Fibroblast of skin of abdomen (primary cell): ENCODE results near the gene MTF2.
"Not testable (repeated sequence)": the region's sequence is repeated elsewhere in the genome, so short reads cannot be mapped to it uniquely, and the experiment has no call there.

ENCODE experiments used
- DNase-seq: peaks from one replicate; pipeline ENCODE4 v3.0.0-alpha.2; 2013

The MTF2 gene

GRCh38 chr1:93143136-93143535 lies 64.1 kb downstream of the MTF2 start:
- DNase-seq: no peak

DNA sequence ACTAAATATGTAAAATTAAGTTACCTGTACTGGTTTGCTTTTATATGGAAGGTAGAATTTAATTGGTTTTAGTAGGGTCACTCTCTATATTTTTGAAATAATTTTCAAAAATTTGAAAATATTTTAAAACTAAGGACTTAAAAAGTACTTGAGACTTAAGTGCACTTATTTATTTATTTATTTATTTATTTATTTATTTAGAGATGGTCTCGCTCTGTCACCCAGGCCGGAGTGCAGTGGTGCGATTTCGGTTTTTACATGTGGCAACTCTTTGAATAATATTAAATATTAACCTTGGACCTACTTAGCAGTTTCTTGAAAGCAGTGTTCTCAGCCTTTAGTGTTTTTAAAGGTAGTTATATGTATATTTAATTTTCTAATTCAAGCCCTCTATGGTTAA lies 64.7 kb downstream of the MTF2 start:
- DNase-seq: no peak

- peak; percentile 29 for DNase-seq
Observed at GRCh38 chr1:93148001-93148400, 68.9 kb downstream of the MTF2 start.

DNA sequence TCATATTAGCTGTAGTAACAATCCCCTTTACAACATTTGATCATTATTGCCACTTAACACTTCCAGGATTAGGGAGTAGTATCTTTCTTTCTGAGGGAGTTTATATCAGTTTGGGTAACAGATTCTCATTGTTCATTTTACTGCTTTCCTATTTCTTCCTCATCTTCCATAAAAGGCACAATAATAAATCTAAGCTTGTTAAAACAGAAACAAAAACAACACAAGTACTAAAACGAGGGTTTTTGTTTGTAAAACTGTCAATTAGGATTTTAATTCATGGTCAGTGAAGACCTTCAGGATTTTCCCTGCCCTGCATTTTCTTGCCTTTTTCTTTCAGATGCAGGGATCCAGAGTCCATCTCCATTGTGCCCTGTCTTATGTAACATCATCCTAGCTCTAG lies 71.6 kb downstream of the MTF2 start:
- DNase-seq: no peak

GRCh38 chr1:93151474-93151873 lies 72.4 kb downstream of the MTF2 start:
- DNase-seq: no peak

- DNase-seq: no peak
Observed at GRCh38 chr1:93152835-93153234, 73.8 kb downstream of the MTF2 start.

DNA sequence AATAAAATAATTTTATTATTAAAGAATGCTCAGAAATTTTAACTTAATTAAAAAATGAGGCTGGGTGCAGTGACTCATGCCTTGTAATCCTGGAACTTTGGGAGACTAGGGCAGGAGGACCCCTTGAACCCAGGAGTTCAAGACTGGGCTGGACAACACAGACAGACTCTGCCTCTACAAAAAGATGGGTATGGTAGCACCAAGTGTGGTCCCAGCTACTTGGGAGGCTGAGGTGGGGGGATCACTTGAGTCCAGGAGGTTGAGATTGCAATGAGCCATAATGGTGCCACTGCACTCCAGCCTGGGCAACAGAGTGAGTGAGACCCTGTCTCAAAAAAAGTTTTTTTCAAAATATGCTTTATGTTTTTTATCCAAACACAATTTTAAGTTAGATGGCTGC lies 75.8 kb downstream of the MTF2 start:
- no peak for DNase-seq

GRCh38 chr1:93155335-93155734 lies 76.3 kb downstream of the MTF2 start:
- DNase-seq: no peak

DNA sequence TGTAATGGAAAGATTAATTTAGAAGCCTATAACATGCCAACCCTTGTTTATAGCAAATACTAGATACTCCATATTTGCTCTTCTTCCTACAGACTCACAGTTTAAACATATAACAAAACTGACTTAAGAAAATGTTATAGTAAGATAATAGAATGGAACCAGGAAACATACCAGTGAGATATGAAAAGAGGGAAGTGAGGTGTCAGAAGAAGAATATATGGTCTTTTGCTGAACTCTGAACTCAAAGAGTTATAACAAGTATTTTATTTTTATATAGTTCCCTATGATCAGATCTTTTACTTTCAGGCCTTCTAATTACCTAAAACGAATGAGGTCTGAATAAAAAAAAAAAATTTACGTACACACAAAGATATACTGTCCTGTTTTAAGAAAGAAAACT lies 80.3 kb downstream of the MTF2 start:
- no peak for DNase-seq

DNA sequence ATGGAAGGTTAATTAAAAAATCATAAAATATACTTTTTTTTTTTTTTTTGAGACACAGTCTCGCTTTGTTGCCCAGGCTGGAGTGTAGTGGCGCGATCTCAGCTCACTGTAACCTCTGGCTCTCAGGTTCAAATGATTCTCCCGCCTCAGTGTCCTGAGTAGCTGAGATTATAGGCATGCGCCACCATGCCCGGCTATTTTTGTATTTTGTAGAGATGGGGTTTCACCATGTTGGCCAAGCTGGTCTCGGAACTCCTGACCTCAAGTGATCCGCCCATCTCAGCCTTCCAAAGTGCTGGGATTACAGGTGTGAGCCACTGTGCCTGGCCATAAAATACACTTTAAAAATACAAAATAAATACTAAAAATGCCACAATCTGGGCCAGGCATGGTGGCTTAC lies 84.2 kb downstream of the MTF2 start:
- DNase-seq: not testable (repeated sequence)

DNA sequence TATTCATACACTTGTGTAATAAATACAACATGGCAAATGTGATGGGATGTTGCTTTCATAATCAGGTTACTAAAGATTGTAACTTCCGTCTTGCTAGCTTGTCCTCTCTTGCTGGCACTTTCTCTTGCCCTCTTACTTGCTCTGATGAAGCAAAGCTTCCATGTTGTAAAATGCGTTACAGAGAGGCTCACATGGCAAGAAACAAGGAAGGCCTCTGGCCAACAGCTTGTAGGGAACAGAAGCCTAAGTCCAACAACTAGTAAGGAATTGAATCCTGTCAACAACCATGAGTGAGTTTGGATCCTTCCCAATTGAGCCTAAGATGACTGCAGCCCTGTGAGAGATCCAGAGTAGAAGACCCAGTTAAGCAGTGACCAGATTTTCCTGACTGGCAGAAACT lies 85.7 kb downstream of the MTF2 start:
- no peak for DNase-seq

GRCh38 chr1:93165895-93166294 lies 86.8 kb downstream of the MTF2 start:
- not testable (repeated sequence) for DNase-seq

GRCh38 chr1:93167006-93167405 lies 87.9 kb downstream of the MTF2 start:
- no peak for DNase-seq

GRCh38 chr1:93170141-93170678 lies 91.1 kb downstream of the MTF2 start:
- not testable (repeated sequence) for DNase-seq

DNA sequence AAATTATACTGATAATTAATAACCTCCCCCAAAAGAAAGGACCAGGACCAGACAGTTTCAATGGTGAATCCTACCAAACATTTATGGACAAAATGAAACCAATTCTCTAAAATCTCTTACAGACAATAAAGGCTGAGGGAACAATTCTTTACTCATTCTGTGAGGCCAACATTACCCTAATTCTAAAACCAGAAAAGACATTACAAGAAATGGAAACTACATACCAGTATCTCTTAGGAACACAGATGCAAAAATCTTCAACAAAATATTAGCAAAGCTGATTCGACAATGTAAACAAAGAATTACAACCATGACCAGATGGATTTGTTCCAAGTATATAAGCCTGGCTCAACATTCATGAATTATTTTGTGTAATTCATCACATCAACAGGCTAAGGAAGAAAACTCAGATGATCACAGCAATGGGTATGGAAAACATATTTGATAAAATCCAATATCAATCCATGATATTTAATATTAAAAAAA lies 92.5 kb downstream of the MTF2 start:
- DNase-seq: peak; percentile 29

- DNase-seq: peak; percentile 60
Observed at GRCh38 chr1:93172778-93173177, 93.7 kb downstream of the MTF2 start.

GRCh38 chr1:93174638-93175037 lies 95.6 kb downstream of the MTF2 start:
- not testable (repeated sequence) for DNase-seq

DNA sequence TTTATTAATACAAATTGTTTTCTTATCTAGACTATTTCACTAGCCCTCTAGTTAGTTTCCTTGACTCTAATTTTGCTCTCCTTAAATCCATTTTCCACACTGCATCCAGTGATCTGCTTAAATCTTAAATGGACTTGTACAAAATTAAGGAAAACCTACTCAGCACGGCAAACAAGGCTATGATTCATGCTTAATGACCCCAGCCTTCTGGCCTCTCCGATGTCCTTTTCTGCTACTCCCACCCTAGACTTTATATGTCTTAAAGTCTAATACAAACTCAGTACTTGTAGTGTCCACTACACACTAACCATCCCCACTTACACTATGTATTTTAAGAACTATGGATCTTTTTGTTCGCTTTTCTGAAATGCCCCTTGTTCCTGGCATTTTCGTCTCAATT lies 98.9 kb downstream of the MTF2 start:
- DNase-seq: no peak

DNA sequence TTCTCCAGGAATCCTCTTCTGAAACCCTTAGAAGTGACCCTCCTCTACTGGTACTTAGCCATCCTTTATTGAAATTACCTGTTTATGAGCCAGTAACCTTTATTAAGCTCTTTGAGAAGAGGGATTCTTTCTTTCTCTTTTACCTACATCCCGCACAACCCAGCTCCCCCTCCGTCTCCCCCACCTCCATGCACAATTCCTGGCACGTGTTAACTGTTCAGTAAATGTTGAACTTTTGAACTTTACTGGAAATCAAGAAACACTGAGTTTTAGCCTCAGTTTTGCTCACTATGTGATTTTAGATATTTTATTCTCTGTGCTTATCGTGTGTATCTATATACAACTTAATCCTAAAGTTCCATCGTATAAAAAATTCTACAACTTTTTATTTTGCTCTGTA lies 99.3 kb downstream of the MTF2 start:
- DNase-seq: no peak

DNA sequence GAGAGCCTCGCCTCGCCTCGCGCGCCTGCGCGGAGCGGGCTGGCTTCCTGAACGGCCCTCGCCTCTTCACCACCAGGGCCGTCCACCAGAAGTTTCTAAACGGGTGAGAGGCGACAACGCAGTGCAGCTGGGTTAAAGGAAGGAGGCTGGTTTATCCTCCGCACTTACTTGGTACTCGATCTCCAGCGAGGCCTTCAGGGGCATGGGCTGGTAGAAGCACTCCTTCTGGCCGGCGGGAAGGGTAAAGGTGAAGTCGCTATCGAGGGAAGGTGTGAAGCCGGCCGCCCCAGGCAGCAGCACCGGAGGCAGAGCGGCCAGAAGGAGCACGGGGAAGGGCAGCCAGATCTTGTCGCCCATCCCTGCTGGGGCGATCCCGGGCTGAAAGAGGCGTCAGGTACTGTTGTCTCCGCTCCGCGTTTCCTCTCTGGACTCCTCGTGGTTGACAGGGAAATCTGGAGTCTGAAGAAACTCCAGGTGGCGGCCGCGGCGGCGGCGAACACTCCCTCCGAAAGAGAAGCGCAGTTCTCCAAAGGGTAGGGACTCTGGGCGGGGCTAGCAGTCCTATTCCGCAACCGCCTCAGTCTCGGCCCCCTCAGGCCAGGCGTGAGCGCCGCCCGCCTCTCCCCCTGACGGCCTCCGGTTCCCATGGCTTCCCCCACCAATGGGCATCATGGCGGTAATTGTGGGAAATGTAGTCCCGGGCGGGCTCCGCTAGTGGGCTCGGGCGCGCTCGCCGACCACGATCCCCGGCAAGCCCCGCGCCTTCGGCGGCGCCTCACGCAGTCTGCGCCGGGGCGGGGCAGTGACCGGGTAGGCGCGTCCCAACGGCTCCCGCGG lies 101.0 kb downstream of the MTF2 start, which contains the start of gene TMED5:
Gene TMED5, minus strand, starts transcription at position 528 of the 837 bp plus-strand sequence. Its CDS starts 171 bp downstream, at position 357.
- DNase-seq: peak; percentile 99

DNA sequence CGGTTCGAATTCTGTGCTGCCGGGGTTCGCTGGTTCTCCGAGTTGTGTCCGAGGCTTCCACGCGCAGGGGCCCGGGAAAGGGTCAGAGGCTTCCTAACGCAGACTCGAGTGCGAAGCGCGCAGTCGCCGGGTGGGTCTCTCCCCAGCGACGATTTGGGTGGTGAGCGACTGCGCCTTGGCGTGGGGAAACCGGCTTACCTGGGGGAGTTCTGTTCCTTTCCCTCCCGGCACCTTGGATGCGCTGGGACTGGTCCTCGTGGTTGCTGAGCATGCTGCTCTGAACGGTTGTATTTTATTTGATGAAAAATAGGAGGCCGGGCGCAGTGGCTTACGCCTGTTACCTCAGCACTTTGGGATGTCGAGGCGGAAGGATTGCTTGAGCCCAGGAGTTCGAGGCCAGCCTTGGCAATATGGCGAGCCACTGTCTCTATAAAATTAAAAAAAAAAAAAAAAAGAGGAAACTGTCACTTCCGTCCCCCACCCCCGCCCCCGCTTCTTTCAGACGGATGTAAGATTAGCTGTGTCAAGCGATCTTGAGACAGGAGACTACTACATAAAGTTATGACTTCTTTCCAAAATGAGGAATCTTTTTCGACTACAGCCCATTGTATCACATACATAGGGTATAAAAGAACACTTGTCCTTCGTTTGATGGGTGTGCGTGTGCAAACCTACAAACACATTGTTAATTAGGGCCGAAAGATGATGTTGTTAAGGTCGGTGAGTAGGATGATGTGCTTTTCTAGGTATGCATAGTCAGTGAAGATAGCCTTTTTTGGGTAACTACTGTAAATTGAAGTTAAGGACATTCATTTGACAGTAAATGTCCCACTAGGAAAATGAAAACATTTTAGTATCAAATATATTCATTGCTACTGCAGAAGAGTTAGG lies 101.9 kb downstream of the MTF2 start, which contains the start of gene CCDC18:
Gene CCDC18, plus strand, starts transcription at position 2 of the 891 bp plus-strand sequence. CDS start 2,638 bp downstream, outside the sequence.
- DNase-seq: peak; percentile 37

GRCh38 chr1:93186667-93187066 lies 107.6 kb downstream of the MTF2 start:
- no peak for DNase-seq
